GM19438 (cell line): ENCODE results near the gene C1QL2.

ENCODE experiments used
- ATAC-seq: cut with Tn5 transposase; IDR thresholded peaks from one replicate; pipeline ENCODE4 v1.9.1; 2021; ENCODE audit warnings: low read depth; ENCODE audit not compliant: unreplicated experiment

Gene C1QL2

GRCh38 chr2:119147776-119148715 is 10.5 kb downstream of the C1QL2 start:
- no peak for ATAC-seq

DNA sequence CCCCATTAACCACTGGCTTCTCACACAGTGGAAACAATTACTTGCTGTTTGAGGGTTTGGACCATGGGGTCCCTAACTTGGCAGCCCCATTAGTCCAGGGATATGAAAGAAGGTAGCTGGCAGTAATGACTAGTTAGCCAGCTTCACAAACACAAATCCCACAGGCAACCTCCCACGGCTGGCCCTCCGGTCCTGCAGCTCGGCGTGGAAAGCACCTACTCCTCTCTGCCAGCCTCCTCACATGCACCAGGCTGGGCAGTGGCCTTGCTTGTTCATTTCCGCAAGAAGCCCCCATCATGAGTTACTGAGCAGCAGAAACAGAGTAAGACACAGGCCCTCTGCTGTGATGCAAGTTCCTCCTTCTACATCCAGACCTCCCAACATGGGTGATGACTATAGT is 13.7 kb downstream of the C1QL2 start:
- ATAC-seq: no peak

DNA sequence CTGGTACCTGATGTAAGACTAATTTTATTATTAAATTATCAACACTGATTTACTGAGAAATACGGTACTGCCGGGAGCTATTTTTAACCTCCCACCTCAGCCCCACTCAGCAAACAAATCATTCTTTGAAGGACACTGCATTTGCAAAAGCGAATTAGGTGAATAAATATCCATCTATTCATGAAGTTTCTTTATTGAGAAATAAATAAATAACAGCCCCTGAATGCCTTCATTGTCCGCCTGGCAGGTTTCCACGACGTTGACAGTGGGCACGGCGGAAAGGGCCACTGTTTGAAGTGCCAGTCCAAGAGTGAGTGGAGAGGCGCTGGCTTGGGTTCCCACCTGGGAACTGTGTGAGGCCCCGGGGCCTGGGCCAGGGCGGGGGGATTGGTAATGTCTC is 15.7 kb downstream of the C1QL2 start:
- no peak for ATAC-seq

DNA sequence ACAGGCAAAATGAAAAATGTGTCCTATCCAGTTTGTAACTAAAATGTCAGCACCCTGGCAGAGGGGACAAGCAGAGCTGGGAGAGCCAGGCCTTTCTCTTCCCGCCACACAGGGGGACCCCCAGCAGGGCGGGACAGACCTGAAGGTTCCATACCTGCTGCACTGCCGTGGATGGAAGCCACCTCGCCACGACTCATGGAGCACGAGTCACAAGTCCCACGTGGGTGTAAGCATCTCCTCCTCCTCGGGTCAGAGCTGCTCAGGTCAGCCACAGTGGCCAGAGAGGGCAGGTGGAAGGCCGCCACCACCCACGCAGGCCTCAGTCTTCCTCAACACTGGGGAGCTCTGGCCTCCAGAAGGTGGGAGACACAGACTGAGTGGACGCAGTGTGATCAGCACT is 21.0 kb downstream of the C1QL2 start:
- no peak for ATAC-seq

DNA sequence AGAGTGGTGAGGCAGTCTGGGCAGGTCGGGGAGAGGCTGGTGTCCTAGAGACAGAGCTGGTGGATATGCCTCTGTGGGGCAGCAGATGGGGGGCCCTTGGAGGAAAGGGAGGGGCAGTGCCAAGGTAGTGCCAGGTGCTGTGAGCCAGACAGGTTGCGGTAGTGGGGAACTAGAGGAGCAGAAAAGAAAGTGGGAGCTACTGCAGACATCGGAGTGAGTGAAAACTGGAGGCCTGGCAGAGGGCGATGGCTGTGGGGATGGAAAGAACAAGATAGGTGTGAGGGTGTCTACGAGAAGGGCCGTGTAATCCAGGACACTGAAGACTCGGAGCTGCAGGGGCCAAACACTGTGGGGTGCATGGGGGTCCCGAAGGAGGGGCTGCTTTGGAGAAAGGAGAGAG is 21.7 kb downstream of the C1QL2 start:
- ATAC-seq: no peak

DNA sequence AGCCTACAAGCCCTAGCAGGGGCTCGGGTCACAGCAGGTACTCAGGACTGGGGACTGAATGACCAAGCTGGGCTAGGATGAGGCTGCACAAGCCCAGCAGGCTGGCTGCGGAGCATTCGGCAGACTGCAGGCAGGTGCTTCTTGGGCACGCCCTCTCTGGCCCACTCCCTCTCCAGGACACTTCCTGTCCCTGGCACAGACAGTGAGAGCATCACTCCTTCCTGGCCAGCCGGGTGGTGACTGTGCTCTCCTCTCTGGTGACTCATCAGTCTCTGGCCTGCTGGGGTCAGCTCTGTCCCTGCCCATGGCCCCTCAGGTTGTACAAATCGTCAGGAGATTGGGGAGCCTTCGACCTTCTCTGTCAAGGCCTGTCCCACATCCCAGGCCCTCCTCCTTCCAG is 22.5 kb downstream of the C1QL2 start:
- ATAC-seq: no peak

GRCh38 chr2:119134775-119135174 is 23.8 kb downstream of the C1QL2 start:
- ATAC-seq: no peak

DNA sequence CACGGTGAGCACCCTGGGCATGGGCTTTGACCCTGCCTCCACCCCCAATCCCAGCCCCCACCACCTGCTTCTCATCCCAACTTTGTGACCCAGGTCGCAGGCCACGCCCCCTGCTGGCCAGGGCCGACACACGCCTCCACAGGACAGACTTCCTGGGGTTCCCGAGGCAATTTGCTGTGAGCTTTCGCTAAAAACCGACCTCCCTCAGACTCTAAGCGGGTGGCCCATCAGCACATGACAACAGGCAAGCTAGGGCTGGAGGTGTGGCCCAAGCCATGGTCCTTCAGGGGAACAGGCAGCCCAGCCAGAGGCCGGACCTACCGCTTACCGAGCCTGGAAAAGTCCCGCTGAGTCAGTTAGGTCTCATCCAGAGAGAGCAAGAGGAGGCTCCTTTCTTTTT is 31.9 kb downstream of the C1QL2 start:
- no peak for ATAC-seq

DNA sequence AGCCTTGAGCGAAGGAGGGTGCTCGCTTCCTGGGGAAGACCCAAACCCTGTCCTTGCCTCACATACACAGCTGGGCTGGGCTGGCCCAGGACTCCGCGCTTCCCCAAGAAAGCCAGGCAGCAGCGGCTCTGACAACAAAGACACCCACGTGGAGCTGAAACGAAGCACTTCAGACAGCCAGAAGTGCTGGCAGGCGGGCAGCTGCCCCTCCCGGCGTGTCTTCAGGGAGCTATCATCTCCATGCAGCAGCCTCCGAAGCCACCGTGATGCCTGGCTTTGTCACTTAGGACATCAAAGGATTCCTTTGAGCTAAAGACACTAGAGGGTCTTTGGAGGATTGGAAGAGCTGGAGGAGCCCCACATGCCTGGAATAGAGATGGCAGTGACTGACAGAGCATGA is 35.2 kb downstream of the C1QL2 start:
- no peak for ATAC-seq

DNA sequence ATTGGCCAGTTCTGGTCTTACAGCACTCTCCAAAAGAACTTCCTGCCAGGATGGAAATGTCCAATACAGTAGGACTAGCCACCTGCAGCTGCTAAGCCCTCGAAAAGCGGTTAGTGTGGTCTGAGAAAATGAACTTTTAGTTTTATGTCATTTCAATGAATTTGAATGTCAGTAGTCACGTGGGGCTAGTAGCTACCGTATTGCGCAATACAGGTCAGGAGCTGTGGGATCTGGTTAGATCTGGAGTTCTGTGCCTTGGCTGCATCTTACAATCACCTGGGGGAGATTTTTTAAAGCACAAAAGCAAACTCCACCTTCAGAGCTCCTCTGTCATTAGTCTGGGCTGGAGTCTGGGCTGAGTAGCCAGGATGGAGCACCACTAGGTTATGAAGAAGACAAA is 35.9 kb downstream of the C1QL2 start:
- no peak for ATAC-seq

DNA sequence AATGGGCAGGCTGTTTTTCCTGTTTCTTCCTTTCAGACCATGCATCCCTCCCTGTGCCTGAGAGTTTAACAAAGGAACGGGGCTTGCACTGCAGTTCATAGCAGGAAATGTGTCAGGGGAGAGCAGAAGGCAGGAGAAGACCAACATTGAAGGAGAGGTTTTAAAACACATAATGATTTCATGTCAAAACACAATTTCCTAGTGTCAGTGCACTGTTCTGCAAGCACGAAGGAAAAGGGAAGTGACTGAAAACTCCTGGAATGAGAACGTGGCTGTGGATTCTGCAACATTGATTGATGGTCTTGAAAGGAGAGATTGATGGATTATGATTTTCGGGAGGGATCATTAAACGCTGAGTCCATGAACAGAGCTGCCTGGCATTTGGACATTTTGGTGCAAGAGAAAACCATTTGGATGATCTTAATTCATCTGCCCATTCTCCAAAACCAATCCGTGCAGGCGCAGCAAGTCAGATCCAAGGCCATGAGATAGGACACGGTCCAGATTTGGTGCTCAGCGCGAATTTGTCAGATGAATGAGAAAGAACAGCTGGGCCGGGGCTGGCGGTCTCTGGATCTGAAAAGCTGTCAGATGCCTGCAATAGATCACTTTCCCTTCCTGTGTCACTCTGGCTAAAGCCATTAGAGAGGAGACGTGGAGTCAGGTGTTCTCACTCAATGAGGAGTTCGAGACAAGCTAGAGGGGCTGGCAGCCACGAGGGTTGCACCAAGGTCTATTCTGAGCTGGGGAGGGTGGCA is 38.4 kb downstream of the C1QL2 start:
- no peak for ATAC-seq

DNA sequence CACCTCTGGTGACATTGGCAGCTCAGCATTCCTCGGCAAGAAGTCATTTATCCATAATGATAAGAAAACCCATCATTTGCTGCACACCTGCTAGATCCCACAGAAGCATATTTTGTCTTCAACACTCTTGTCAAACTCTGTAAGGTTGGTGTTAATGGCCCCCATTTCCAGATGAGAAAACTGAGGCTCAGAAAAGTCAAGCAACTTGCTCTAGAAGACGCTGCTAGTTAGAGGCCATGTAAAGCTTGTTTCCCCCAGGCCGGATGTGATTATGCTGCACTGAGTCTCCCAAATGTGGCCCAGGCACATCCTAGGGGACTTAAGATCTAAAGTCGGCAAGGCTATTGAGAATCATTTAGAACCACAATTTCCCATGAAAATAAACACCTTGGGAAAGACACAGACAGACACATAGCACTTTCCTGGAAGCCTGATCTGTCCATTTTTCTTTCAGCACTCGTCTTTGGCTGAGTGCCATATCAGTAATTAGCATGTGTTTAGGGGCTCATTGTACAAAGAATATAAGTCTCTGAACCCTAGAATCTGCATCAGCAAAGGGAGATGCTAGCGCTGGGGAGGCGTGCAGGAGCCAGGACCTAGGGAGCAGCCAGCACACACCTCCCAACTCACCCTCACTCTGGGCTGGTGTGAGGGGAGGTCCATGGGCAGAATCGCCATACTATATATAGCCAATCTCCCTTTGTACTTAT is 39.3 kb downstream of the C1QL2 start:
- no peak for ATAC-seq

DNA sequence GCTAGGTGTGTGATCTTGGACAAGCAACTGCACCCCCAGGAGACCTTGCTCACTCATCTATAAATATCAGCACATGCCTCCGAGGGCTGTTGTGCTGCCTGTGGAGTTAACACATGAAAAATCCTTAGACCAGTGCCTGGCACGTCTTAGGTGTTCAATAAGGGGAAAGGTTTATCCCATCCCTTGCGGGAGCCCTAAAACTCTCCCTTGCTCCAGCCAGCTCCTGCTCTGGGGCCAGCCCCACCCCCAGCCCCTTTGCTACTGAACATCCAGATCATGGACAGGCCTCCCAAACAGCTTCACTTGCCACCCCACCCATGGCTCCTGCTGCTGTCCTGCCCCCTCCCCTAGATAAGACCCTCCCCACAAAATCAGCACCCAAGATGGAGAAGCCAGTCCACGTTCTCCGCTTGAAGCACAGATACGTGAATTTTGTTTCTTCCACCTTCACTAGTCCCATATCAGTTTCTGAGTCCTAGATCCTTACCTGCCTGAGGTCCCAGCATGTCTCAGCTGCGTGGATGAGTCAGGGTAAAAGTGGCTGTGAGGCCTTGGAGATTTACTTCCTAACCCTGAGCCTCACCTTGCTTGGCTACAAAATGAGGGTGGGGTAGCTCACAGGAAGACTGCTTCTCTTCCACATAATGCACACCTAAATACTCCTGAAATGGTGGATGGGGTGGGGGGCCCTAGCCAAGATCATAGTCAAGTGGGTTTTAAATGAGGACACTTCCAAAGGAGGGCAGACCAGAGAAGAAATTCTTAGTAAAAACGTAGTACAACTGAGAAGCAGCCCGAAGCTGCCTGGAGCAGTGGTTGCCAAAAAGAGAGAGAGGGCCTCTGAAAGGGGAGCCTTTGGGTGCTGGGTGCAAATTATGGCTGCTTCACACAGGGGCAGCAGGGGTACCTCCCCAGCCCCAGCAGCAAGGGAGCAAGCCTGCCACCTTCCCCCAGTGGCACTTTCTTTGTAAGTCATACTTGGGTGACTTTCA is 40.4 kb downstream of the C1QL2 start:
- ATAC-seq: no peak

GRCh38 chr2:119117408-119117807 is 41.1 kb downstream of the C1QL2 start:
- ATAC-seq: no peak

DNA sequence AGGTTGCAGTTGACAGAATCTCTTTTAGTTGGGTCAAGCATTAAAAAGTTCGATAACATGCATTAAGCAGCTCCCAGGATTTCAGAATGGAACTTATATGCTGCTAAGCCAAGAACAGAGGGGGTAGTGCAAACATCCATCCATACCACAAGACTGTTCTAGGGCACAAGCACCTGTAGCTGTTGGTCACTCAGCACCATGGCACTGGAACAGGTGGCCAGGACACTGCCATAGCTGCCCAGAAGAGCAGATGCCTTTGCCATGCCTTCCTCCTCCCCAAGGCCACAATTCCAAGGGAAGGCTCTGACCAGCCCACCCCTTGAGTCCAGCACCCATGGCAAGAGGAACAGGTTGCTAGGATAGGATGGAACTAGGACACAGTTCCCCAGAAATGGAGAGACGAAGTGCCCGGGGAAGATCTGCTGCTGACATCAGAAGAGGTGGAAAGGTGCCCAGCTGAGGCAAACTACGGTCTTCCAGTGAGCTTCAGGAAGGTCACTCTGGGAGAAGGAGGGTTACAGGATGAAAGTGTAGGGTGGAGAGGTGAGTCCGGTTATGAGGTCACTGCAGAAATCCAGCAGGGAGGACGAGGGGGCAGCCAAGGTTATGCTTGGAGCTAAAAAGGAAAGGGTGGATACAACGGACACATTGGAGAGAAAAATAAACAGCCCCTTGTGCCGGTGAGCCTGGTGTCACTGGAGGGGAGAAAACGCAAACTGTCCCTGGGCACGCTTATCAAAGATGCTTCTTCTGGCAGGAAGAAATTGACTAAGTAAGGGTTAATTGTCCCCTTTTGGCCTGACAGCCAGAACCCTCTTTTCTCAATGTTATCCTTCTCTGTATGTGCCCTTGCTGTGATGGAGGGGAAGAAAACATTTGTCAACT is 41.9 kb downstream of the C1QL2 start:
- no peak for ATAC-seq

DNA sequence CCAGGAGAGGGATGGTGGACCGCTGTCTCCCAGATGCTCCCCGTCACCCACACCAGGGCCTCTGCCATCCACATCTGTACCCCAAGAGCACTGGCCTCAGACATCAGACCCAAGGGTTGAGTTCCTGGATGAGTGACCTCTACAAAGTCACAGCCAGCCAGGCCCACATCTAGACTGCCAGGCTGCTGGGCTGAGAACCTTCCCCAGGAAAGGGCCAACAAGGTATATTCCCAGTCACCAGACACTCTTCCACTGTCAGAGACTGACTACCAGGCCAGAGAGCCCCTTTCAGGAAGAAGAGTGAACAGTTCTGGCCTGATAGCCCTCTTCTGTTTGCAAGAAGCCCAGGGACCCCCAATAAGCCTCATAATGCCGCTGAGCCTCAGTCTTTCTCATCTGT is 44.3 kb downstream of the C1QL2 start:
- no peak for ATAC-seq

DNA sequence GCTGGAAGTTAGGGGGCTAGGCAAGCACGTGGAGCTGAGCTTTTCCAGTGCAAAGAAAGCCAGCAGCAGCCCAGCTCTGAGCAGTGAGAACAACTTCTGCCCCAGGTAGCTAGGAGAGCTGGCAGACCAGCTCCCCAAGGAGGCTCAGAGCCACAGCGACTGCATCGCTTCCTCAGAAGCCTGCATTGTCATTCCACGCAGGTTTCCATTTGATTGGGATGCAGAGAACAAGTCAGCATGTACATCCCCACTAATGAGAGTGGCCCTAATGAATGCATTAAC is 45.1 kb downstream of the C1QL2 start:
- ATAC-seq: no peak

GRCh38 chr2:119112770-119113488 is 45.6 kb downstream of the C1QL2 start:
- no peak for ATAC-seq

DNA sequence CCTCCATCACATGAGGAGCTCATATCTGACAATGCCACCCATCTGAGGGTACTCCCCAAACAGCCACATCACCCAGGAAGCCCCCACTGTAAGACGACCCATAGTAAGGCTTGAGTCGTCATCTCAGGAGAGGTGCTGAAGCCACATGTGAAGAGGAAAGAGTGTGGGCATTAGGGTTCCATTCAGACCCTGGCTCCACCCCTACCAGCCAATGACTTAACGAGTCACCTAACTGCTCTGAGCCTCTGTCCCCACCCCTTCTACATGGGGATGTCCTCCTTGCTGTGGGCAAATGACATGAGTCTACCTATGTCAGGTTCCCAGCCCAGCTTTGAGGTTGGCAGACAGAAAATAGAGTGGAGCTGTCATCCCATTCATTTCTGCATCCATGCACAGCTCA is 46.3 kb downstream of the C1QL2 start:
- no peak for ATAC-seq
